ENCODE data around the gene B4GALT2.

B4GALT2 gene

DNA sequence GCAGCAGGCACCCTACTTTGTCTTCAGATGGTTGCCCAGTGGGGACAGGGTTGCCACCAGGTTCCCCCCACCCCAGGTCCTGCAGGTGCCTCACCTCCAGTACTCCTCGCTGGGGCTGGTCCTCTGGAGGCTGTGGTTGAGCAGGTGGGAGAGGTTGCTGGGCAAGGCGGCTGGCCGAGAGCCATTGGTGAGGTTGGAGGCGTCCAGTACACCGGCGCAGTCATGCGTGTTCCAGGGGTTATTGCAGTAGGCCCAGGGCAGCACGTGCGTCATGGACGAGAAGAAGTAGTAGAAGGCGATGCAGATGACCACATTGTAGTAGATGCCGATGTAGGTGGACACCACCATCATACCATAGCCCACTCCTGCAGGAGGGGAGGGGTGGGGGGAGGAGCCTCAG, 29.2 kb downstream of the B4GALT2 start:
- no peak for DNase-seq

- no peak for DNase-seq
Observed at GRCh38 chr1:44010935-44011471, 32.0 kb downstream of the B4GALT2 start.

DNA sequence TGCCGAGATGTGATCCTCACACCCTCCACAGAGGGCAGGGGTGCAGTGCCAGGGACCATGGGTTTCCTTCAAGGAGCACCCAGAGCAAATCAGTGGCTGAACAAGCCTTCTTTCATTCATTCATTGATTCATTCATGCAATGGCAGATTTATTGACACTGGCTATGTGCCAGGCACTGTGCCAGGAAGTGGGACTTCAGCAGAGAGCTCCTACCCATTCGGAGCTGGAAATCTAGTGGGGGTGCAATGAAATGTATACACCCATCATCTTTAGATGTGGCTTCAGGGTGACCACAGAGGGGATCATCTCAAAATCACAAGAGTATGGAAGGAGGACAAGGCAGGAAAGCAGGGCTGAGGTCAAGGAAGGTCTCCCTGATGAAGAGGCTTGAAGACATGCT, 33.4 kb downstream of the B4GALT2 start:
- peak; percentile 42 for DNase-seq

GRCh38 chr1:44012941-44013609, 34.1 kb downstream of the B4GALT2 start:
- DNase-seq = no peak

DNA sequence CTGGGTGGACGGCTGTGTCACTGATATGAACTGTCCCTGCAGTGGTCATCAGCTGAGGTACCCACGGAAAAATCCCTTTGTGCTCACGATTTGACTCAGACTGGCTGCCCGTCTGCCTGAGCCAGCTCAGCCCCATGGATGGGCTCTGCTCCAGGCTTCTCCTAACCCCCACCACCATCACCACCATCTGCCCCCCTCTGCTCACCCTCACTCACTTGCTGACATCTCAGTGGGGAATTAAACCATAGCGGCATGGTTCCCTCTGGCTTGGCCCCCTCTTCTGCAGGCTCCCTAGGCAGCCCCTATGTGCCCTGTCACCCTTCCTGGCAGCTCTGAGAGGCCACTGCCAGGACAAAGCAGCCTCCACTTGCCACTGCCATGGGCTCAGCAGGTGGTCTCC, 34.9 kb downstream of the B4GALT2 start:
- no peak for DNase-seq

GRCh38 chr1:44014365-44015104, 35.5 kb downstream of the B4GALT2 start:
- no peak for DNase-seq

DNA sequence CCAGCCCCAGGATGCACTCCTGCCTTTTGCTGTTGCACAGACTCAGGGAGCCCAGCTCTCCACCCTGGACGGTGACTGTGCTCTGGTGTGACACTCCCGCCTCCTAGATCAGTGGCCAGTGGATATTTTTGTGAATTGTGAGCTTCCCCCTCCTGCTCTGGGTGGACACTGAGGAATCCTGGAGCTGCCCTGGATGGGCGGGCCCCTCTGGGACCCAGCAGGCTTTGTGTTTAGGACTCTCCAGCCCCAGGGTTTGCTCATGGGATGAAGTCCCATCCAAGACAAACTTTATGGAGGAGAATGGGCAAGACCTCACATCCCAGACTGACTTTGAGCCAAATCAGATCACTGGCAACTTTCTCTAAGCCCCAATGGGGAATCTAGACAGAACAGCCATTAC, 36.2 kb downstream of the B4GALT2 start:
- no peak for DNase-seq

- no peak for DNase-seq
Observed at GRCh38 chr1:44016041-44016889, 37.3 kb downstream of the B4GALT2 start.

DNA sequence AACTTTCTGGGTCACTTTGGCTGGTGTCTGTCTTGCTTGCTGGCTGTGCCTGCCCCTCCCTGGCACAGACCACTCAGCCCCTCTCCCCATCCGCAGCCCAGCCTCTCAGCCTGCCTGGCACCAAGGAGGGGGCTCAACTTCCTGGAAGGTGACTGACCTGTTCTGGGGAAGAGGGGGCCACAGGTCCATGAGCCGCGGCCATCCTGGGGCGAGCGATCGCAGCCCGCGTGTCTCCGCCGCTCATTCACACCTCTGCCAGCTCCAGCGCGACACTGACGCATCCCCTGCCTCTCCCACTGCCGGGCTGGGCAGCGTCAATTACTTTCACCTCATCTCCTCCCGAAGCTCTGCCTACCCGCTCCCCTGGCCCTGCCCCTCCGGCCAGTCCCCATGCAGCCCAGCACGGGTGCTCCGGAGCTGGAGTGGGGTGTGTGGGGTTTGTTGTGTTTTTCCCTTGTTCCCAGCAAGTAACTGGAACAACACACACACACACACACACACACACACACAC, 37.9 kb downstream of the B4GALT2 start:
- DNase-seq = no peak

DNA sequence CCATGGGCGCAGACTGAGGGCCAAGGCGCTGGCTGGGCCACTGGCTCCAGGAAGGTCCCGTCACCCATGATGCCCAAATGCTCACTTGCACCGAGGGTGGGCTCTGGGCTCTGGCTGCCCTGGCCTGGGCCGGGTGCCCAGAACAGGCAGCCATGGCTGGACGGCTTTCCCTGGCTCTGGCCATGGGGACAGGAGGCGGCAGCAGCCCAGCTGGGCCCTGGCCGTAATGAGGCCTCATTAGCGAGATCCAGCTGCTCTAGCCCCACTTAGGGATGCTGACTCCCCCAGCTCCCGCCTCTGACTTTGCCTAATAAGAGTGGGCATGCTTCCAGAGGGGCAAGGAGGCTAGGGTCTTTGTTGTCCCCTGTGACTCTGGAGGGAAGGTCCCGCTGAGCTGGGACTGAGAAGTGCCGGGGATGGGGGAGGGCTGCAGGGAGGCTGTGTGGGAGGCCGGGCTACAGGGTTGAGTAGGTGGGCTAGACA, 40.5 kb downstream of the B4GALT2 start:
- no peak for DNase-seq

DNA sequence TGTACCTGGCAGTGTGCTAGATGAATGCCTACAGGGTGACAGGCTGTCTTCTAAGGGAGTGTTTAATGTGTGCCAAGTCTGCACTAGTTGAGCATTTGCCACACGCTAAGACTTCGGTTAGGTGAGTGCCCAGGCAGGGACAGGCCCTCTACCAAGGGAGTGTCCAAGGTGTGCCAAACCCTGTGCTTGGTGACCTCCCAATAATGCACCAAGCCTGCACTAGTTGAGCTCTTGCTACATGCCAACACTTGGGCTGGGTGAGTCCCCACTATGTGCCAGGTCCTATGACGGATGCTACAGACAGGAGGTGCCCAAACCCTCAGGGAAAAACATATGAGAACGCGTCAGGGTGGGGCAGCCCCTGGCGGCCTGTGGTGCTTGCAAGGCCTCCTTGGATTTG, 41.5 kb downstream of the B4GALT2 start:
- no peak for DNase-seq

DNA sequence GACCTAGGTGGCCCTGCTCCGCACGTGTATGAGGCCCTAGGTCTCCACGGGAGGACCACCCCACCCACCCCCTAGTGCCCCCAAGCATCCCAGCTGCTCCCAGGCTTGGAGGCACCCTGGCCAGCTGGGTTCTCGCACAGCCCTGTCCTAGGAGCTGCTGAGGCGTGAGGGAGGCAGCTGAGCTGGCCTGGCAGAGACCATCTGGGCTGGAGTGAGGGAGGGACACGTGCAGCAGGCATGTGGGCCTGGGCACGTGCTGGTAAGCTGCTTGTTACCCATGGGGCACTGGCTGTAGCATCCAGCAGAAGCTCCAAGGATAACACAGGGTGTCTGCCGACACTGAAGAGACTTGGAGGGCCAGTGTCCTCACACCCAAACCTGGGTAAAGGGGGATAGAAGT, 42.1 kb downstream of the B4GALT2 start:
- DNase-seq = no peak

DNA sequence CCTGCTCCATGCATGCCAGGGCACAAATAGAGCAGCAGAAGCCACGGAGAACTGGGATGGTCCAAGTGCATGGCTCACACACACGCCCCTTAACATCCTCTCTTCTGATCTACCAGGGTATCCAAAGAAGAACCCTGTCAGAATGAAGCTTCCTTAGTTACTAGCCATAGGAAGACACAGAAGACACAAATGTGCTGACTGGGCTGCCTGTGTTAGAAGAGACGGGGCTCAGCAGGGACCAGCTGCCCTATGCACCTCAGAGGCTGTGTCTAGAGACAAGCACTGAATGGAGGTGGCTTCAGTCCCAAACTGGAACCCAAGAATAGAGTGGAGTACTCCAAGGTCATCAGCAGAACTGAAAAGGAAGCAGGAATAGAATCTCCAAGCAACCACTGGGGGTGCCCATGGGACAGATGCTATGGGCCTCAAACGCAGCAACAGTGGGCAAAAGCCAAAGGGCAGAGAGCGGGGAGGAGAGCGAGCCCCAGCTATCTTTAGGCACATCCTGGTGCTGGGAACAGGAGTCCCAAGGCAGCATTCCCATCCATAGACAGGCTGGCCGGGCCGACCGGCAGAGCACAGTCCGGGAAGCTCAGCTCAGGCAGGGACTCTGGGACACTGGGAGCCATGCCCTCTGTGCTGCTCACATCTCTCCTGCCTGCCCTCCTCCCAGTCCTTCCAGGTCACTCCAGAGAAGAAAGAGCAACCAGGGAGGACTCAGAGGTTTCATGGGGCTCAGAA, 42.7 kb downstream of the B4GALT2 start:
- DNase-seq = no peak

GRCh38 chr1:44024031-44024902, 45.3 kb downstream of the B4GALT2 start:
- no peak for DNase-seq

DNA sequence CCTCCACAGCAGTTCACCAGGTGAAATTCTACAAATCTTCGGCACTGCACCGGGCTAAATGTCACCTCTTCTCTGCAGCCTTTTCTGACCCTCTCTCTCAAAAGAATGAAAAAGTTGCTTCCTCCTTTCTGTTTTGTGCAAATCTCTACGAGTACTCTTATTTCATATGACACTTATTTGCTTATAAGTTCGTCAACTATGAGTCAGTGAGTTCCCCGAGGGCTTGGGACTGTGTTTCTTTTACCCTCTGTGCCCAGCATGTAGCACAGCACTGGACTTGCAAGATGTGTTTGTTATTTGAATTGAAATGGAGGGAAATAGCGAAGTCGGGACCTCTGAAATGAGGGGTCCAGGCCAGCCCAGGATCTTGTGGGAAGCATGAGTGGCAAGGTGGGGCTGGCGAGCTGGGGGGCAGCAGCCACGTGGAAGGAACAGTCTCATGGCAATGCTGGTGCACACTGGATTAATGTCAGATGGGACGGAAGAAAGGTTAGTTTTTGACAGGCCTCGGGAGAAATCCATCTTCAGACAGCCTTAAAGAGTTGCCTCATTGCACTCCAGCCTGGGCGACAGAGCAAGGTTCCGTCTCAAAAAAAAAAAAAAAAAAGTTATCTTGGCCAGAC, 46.0 kb downstream of the B4GALT2 start:
- no peak for DNase-seq

DNA sequence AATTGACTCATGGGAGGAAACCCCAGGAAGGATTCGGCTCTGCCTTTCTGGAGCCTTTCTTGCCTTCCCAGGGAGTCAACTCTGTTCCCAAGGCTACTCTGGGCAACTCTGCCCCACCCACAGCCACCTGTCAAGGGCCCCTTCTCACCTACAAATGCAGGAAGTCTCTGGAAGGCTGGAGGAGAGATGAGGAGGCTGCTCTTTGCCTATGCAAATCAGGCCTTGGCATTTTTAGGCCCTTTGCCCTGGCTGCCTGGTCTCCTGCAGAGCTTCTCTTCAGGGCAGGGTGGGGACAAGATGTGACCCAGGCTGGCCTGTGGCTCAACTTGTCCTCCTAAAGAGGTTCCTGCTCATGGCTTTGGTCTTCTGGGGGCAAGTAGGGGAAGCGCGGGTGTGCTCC, 46.8 kb downstream of the B4GALT2 start:
- no peak for DNase-seq

DNA sequence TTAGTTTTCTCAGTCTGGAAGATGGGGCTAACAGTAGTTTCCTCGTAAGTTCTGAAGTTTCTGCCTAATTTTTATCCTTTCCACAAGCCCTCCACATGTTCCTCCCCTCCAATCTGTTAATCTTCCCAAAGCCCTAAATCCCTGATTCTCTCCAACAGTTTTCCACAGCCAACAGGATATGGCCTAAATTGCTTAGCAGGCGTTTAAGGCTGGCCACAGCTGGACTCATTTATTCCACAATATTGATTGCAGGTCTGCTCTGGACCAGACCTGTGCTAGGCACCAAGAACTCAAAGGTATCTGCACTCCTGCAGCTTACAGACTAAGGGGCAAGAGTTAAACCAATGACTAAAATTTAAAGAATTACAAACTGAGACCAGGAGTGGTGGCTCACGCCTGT, 48.3 kb downstream of the B4GALT2 start:
- DNase-seq = no peak

- DNase-seq = no peak
Observed at GRCh38 chr1:44029260-44029910, 50.4 kb downstream of the B4GALT2 start.

GRCh38 chr1:44029911-44030604, 51.0 kb downstream of the B4GALT2 start:
- peak; percentile 90 for DNase-seq

All from NCI-H774 (cell line).